Activated T-helper 1 cell treated with anti-CD3 and anti-CD28 coated beads, Interleukin-12 subunit alpha, Interleukin-12 subunit beta, Interleukin-2, Interleukin-4 antibody, amounts not matched to agents 30 ng/mL and 10 ng/mL and 1 ng/mL, durations not matched to agents 14 hours and 24 hours and 36 hours (primary cell): ENCODE measurements around the gene KCTD14. TPM values are rescaled to one million over a fixed set of nuclear protein-coding genes. Genes with fewer than 3 reads are reported as not detected.
"Not testable (repeated sequence)": the region's sequence is repeated elsewhere in the genome, so short reads cannot be mapped to it uniquely, and the experiment has no call there.

Experiments used
- DNase-seq: peaks from one replicate; pipeline ENCODE4 v3.0.0; 2021; ENCODE audit warnings: low spot score
- H3K27ac Mint-ChIP-seq: one replicate; pipeline ENCODE4 v1.8.0; 2021; ENCODE audit warnings: mild to moderate bottlenecking, mixed read lengths
- H3K27me3 Mint-ChIP-seq: one replicate; pipeline ENCODE4 v1.8.0; 2022; ENCODE audit warnings: mild to moderate bottlenecking, moderate library complexity, mixed read lengths; ENCODE audit not compliant: insufficient read depth
- H3K36me3 Mint-ChIP-seq: one replicate; pipeline ENCODE4 v1.8.0; 2021; ENCODE audit warnings: low read depth, mixed read lengths
- H3K4me1 Mint-ChIP-seq: one replicate; pipeline ENCODE4 v1.8.0; 2021; ENCODE audit warnings: low read depth, mixed read lengths
- H3K4me3 Mint-ChIP-seq: one replicate; pipeline ENCODE4 v1.8.0; 2021; ENCODE audit warnings: mild to moderate bottlenecking, moderate library complexity, mixed read lengths
- H3K9me3 Mint-ChIP-seq: one replicate; pipeline ENCODE4 v1.8.0; 2021; ENCODE audit warnings: mixed read lengths
- intact Hi-C: fragments of 100-400 bp; cut with micrococcal nuclease; formaldehyde crosslinking; loops from one replicate; pipeline ENCODE4 v1.15.1; 2024
- total RNA-seq: library from RNA; stranded (reverse); gene quantifications from 2 replicates; pipeline ENCODE4 v1.2.3, GENCODE V29; 2022

Gene KCTD14
- total RNA-seq, 1 donor from 2014 or later = 0.16 TPM

DNA sequence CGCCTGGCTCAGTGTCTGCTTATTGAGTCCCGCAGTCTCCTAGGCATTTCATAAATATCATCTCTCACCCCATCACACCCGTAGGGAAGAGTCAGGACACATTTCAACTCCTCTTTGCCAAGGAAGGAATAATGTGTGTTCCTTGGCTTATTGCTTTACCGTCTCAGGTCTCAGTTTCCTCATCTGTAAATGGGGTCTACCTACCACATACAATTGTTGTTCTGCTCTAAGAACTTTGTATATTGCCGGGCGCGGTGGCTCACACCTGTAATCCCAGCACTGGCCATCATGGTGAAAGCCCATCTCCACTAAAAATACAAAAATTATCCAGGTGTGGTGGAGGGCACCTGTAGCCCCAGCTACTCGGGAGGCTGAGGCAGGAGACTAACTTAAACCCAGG lies 37.5 kb upstream of the KCTD14 start:
- Mint-ChIP-seq H3K27ac (no peak overlapping the region), H3K4me1 (no peaks in the 10 kb centered on the region), H3K9me3 (no peaks in the 10 kb centered on the region), H3K36me3 (peaks cover 3% of the 10 kb centered on the region), H3K27me3 (no peaks in the 10 kb centered on the region), H3K4me3 (no peak overlapping the region)
- intact Hi-C loops = no loop called here
- no peak for DNase-seq

DNA sequence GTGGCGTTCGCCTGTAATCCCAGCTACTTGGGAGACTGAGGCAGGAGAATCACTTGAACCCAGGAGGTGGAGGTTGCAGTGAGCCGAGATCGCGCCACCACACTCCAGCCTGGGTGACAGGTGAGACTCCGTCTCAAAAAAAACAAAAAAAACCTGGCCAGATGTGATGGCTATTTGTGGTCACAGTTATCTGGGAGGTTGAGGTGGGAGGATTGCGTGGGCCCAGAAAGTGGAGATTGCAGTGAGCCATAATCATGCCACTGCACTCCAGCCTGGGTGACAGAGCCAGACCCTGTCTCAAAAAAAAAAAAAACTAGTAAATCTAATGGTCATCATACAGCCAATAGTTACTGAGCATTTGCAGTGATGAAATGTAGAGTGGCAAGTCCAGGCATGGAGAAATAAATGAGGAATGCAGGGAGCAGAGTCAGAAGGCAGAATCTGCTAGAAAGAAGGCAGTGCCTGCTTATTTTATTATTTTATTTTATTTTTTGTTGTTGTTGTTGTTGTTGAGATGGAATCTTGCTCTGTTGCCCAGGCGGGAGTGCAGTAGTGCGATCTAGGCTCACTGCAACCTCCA lies 36.8 kb upstream of the KCTD14 start:
- H3K4me1 Mint-ChIP-seq, intact Hi-C loops, H3K36me3 Mint-ChIP-seq, H3K27ac Mint-ChIP-seq, H3K4me3 Mint-ChIP-seq, H3K9me3 Mint-ChIP-seq, H3K27me3 Mint-ChIP-seq, DNase-seq: not testable (repeated sequence)

DNA sequence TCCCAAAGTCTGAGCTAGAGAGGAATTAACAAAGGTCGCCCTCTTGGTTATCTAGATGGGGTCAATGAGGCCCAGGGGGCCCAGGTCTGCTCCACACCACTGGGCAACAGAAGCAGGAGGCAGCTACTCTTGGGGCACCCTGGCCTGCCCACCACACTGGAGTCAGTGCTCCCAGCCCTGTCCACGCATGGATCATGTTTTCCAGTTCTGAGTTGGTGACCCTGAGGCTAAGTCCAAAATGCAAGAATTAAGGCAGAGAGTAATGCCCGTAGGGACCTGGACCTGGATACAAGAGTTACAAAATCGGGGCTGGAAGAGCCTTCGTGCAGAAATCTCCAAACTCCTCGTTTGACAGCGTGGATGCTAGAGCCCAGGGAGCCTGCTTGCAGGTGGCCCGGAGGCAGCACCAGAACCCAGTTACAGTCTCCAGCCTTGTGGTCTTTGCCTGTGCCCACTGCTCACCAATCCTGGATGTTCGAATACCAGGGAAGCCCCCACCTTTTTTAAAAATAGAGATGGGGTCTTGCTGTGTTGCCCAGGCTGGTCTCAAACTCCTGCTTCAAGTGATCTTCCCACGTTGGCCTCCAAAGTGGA lies 34.5 kb upstream of the KCTD14 start:
- Mint-ChIP-seq H3K4me3 (no peak overlapping the region), H3K27ac (no peak overlapping the region), H3K27me3 (no peaks in the 10 kb centered on the region), H3K9me3 (no peaks in the 10 kb centered on the region), H3K36me3 (no peaks in the 10 kb centered on the region), H3K4me1 (no peaks in the 10 kb centered on the region)
- intact Hi-C loops = no loop called here
- no peak for DNase-seq

DNA sequence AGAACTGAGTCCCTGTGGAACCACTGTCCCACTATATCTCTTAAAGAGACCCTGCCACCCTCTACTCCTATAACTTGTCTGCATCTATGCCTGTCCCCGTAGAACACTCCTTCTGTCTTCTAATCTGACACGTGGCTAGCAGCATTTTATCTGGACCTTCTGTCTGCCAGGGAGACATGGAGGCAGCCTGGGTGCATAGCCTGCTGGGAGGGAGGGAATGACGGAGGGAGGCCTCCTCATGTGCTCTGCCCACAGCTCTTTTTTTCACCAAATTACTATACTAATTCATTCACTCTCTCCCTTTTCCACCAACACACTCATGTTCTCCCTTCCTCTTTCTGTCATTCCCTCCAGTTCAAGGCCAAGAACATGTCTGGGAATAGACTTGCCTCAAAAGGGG lies 33.0 kb upstream of the KCTD14 start:
- DNase-seq = no peak
- Mint-ChIP-seq H3K4me1 (peaks cover 4% of the 10 kb centered on the region), H3K27ac (no peak overlapping the region), H3K27me3 (no peaks in the 10 kb centered on the region), H3K36me3 (no peaks in the 10 kb centered on the region), H3K4me3 (no peak overlapping the region), H3K9me3 (no peaks in the 10 kb centered on the region)
- intact Hi-C loops = no loop called here

DNA sequence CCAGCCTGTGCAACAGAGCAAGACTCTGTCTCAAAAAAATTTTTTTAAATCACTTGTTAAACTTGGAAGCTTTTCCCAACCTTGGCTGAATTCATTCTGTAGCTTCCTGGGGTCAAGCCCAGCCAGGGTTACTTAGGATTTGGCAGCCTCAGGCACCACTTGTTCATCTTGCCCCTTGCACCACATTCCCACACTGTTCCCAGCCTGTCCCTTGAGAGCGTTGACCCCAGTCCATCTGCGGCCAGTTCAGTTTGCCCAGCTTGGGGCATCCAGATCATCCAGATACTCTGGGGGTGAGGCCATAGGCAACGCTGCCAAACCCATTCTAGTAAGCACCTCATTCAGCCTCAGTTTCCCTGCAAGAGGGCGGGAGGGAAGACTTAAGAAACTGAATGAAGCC lies 31.9 kb upstream of the KCTD14 start:
- no peak overlapping the region for H3K4me3 Mint-ChIP-seq
- no peaks in the 10 kb centered on the region for H3K36me3 Mint-ChIP-seq
- no peaks in the 10 kb centered on the region for H3K27me3 Mint-ChIP-seq
- H3K4me1 Mint-ChIP-seq = peaks cover 10% of the 10 kb centered on the region
- H3K27ac Mint-ChIP-seq = no peak overlapping the region
- intact Hi-C loops = no loop called here
- no peak for DNase-seq
- H3K9me3 Mint-ChIP-seq = no peaks in the 10 kb centered on the region

DNA sequence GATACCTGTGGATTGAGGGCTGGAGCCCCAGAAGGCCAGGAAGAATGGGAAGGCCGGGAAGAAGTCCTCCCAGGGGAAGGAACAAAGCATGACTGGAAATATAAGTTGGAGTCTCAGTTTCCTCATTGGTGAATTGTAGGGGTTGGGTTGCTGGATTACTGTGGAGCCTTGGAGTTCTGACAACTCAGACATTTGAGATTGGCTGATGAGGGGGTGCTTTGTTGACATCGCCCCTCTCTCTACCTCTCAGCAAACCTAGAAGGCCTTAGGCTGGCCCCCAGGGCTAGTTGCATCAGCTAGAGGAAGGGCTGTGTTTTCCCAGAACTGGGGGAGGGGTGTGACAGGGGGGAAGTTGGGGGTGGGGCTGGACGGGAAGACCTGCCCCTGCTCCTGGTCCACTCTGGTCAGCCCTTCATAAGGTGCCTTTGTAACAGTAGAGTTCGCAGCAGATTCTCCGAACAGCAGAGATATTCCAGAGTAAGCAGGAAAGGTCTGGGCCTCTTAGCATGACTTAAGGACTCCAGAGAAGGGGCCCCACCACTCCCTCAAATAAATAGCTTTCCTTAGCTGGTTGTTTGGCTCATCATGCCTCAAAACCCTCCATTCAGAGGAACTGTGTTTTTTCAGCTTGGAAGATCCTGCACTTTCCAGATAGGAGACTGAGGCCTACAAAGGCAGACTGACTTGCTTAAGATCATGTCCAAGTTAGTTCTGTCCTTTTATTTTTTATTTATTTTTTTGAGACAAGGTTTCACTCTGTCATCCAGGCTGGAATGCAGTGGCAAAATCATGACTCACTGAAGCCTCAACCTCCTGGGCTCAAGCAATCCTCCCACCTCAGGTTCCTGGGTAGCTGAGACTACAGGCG lies 28.1 kb upstream of the KCTD14 start:
- intact Hi-C loops = no loop called here
- Mint-ChIP-seq H3K9me3 (no peaks in the 10 kb centered on the region), H3K4me3 (no peak overlapping the region), H3K4me1 (peaks cover 10% of the 10 kb centered on the region), H3K27me3 (no peaks in the 10 kb centered on the region), H3K36me3 (no peaks in the 10 kb centered on the region), H3K27ac (peak overlapping the region; percentile 68)
- no peak for DNase-seq

DNA sequence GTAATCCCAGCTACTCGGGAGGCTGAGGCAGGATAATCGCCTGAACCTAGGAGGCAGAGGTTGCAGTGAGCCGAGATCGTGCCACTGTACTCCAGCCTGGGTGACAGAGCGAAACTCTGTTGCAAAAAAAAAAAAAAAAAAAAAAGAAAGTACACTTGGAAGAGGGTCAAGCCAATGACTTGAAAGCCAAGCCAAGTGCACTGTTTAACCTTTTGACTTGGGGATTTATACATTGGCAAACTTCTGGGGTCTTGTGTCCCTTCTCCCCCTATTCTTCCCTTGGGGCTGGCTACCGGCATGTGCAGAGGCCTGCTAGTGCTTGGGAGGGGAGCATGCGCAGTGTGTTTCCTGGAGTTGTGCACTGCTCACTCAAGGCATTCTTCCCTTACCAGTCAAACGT lies 26.3 kb upstream of the KCTD14 start:
- no peak for DNase-seq
- Mint-ChIP-seq H3K4me3 (no peak overlapping the region), H3K27ac (no peak overlapping the region), H3K27me3 (no peaks in the 10 kb centered on the region), H3K4me1 (peaks cover 18% of the 10 kb centered on the region), H3K9me3 (no peaks in the 10 kb centered on the region), H3K36me3 (no peaks in the 10 kb centered on the region)
- intact Hi-C loops = no loop called here

DNA sequence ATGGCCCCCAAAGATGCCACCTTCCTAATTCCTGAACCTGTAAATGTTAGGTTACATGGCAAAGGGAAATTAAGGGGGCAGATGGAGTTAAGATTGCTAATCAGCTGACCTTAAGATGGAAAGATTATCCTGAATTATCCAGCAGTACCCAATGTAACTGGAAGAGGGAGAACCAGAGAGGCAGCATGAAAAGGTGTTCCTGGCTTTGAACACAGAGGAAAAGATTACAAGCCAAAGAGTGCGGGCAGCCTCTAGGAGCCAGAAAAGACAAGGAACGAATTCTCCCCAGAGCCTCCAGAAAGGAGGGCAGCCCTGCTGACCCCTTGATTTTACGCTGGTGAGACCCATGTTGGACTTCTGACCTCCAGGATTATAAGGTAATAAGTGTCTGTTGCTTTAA lies 25.5 kb upstream of the KCTD14 start:
- DNase-seq = no peak
- Mint-ChIP-seq H3K27me3 (no peaks in the 10 kb centered on the region), H3K4me1 (peaks cover 18% of the 10 kb centered on the region), H3K27ac (no peak overlapping the region), H3K36me3 (no peaks in the 10 kb centered on the region), H3K9me3 (no peaks in the 10 kb centered on the region), H3K4me3 (no peak overlapping the region)
- intact Hi-C loops = no loop called here

DNA sequence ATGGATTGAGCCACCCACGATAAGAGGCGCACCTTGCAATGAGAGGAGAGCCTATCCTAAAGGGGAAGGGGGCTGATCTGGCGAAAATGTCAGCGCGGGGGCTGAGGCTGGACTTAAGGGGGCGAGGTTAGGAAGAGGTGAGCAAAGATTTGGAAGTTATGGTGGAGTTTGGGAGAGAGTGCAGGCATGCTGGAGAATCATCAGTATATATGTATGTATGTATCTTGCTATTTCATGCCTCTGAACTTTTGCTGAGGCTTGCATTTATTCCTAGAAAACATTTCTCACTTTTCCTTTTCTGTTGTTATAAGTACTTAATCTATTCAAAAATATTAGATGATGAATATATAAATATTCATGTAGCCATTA lies 23.4 kb upstream of the KCTD14 start:
- Mint-ChIP-seq H3K36me3 (no peaks in the 10 kb centered on the region), H3K27ac (no peak overlapping the region), H3K27me3 (no peaks in the 10 kb centered on the region), H3K9me3 (no peaks in the 10 kb centered on the region), H3K4me1 (peaks cover 18% of the 10 kb centered on the region), H3K4me3 (no peak overlapping the region)
- no peak for DNase-seq
- intact Hi-C loops = loop anchor here (1.0 to 2.0 kb wide), 3 partner anchors 52 to 272 kb away; partner anchors contain the start of genes INTS4 and RSF1

DNA sequence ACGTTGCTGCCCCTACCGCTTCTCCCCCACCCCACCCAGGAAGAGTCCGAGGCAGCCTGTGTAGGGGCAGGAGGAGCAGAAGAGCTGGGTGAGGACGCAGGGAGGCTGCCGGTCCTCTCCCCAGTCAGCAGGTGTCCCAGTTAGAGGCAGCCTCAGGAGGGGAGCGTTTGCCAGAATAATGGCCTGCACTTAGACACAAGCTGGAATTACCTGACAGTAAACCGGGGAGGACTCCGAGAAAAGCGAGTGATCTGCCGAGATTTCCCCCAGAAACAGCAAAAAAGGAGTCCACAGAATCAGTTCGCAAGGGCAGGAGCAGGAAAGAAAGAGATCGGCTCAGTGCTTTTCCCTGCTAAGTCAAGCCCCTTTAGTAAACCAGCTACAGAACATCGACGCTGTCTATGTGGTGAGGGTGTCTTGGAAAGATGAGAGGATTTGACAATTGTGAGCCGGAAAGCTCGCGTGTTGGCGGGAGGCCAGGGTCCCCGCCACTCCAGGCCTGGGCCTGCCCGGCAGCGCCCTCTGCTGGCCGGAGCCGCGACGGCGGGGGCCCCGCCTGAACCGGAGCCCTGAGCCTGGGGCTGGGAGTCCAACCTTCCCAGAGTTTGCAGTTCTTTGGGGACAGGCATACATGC lies 22.9 kb upstream of the KCTD14 start:
- DNase-seq = peak; percentile 68
- H3K27me3 Mint-ChIP-seq = no peaks in the 10 kb centered on the region
- H3K4me3 Mint-ChIP-seq = no peak overlapping the region
- no peaks in the 10 kb centered on the region for H3K36me3 Mint-ChIP-seq
- intact Hi-C loops = loop anchor here (1.0 to 2.0 kb wide), 3 partner anchors 51 to 271 kb away; partner anchors contain the start of genes INTS4 and RSF1
- H3K4me1 Mint-ChIP-seq = peaks cover 13% of the 10 kb centered on the region
- H3K9me3 Mint-ChIP-seq = no peaks in the 10 kb centered on the region
- no peak overlapping the region for H3K27ac Mint-ChIP-seq

DNA sequence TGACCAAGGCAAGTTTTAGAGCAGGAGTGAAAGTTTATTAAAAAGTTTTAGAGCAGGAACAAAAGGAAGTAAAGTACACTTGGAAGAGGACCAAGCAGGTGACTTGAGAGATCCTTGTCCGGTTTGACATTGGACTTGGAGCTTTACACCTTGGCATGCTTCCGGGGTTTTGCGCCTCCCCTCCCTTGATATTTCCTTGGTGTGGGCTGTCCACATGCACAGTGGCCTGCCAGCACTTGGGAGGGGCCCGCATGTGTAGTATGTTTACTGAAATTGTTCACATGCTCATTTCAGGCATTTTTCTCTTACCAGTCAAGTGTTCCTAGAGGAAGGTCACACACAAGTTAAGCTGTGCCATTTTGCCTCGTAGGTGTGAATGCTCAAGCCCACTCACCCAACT lies 21.6 kb upstream of the KCTD14 start:
- Mint-ChIP-seq H3K27me3 (no peaks in the 10 kb centered on the region), H3K4me3 (no peak overlapping the region), H3K9me3 (no peaks in the 10 kb centered on the region), H3K36me3 (no peaks in the 10 kb centered on the region), H3K4me1 (peaks cover 17% of the 10 kb centered on the region), H3K27ac (no peak overlapping the region)
- DNase-seq = no peak
- intact Hi-C loops = no loop called here

DNA sequence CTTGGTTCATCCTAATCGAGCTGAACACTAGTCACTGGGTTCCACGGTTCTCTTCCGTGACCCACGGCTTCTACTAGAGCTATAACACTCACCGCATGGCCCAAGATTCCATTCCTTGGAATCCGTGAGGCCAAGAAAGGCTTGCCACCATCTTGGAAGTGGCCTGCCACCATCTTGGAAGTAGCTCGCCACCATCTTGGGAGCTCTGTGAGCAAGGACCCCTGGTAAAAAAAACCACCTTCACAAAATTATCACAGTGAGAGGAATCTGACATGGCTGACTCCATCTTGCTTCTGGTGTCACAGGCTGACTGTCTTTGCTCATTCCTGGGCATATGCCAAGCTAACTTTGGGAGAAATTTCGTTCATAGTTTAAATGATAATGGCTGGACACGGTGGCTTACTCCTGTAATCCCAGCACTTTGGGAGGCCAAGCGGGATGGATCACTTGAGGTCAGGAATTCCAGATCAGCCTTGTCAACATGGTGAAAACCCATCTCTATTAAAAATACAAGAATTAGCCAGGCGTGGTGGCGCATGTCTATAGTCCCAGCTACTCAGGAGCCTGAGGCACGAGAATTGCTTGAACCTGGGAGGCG lies 18.9 kb upstream of the KCTD14 start:
- Mint-ChIP-seq H3K27me3 (no peaks in the 10 kb centered on the region), H3K36me3 (no peaks in the 10 kb centered on the region), H3K4me1 (peaks cover 20% of the 10 kb centered on the region), H3K9me3 (no peaks in the 10 kb centered on the region), H3K4me3 (no peak overlapping the region), H3K27ac (no peak overlapping the region)
- intact Hi-C loops = loop anchor here (2.0 kb wide), 1 partner anchor 223 kb away; no protein-coding TSS in a partner anchor
- no peak for DNase-seq

DNA sequence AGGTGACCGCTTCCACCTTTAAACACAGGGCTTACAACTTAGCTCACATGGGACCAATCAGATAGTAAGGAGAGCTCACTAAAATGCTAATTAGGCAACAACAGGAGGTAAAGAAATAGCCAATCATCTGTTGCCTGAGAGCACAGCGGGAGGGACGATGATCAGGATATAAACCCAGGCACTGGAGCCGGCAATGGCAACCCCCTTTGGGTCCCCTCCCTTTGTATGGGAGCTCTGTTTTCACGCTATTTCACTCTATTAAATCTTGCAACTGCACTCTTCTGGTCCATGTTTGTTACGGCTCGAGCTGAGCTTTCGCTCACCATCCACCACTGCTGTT lies 18.3 kb upstream of the KCTD14 start:
- intact Hi-C loops = loop anchor here (2.0 kb wide), 1 partner anchor 223 kb away; no protein-coding TSS in a partner anchor
- not testable (repeated sequence) for H3K4me3 Mint-ChIP-seq, H3K9me3 Mint-ChIP-seq, H3K36me3 Mint-ChIP-seq, DNase-seq, H3K27me3 Mint-ChIP-seq, H3K27ac Mint-ChIP-seq
- peaks cover 20% of the 10 kb centered on the region for H3K4me1 Mint-ChIP-seq
